ENCODE measurements around the gene HS6ST3. TPM values are rescaled to one million over a fixed set of nuclear protein-coding genes. Genes with fewer than 3 reads are reported as not detected.

Gene HS6ST3
- total RNA-seq, 2 experiments from 2014 or later = not detected

DNA sequence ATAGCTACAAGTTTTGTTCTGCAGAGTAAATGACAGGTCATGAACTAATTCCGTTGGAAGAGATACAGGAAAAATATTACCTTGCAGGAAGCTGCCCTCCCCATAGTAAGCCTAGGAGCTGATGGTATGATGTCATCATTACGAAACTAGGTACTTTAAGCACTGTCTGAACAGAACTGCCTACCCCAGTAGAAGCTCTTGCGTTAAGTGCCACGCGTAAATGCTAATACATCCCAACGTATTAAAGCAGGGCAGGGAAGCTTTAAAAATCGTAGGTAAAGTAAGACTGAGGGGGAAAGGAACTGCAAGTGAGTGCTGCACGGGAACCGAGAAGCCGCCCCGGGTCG, 37.3 kb upstream of the HS6ST3 start:
- POLR2A ChIA-PET = no interaction called here
- TF ChIP-seq, protein P1, sequence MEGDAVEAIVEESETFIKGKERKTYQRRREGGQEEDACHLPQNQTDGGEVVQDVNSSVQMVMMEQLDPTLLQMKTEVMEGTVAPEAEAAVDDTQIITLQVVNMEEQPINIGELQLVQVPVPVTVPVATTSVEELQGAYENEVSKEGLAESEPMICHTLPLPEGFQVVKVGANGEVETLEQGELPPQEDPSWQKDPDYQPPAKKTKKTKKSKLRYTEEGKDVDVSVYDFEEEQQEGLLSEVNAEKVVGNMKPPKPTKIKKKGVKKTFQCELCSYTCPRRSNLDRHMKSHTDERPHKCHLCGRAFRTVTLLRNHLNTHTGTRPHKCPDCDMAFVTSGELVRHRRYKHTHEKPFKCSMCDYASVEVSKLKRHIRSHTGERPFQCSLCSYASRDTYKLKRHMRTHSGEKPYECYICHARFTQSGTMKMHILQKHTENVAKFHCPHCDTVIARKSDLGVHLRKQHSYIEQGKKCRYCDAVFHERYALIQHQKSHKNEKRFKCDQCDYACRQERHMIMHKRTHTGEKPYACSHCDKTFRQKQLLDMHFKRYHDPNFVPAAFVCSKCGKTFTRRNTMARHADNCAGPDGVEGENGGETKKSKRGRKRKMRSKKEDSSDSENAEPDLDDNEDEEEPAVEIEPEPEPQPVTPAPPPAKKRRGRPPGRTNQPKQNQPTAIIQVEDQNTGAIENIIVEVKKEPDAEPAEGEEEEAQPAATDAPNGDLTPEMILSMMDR (IDR thresholded peaks at IDR 0.05) = no peak
- H3K4me1 Mint-ChIP-seq (ENCODE audit: low read depth) = peaks cover 4% of the 10 kb centered on the region
- CTCF ChIA-PET = no interaction called here
- H3K27ac Mint-ChIP-seq = no peak overlapping the region
- peaks cover 23% of the 10 kb centered on the region for H3K27me3 Mint-ChIP-seq
- peaks cover 3% of the 10 kb centered on the region for H3K9me3 Mint-ChIP-seq
- ATAC-seq = no peak
- no peaks in the 10 kb centered on the region for H3K36me3 Mint-ChIP-seq (ENCODE audit: low read depth)
- intact Hi-C loops (cut with micrococcal nuclease) = no loop called here
- H3K4me3 Mint-ChIP-seq = no peak overlapping the region
- no peak for DNase-seq

DNA sequence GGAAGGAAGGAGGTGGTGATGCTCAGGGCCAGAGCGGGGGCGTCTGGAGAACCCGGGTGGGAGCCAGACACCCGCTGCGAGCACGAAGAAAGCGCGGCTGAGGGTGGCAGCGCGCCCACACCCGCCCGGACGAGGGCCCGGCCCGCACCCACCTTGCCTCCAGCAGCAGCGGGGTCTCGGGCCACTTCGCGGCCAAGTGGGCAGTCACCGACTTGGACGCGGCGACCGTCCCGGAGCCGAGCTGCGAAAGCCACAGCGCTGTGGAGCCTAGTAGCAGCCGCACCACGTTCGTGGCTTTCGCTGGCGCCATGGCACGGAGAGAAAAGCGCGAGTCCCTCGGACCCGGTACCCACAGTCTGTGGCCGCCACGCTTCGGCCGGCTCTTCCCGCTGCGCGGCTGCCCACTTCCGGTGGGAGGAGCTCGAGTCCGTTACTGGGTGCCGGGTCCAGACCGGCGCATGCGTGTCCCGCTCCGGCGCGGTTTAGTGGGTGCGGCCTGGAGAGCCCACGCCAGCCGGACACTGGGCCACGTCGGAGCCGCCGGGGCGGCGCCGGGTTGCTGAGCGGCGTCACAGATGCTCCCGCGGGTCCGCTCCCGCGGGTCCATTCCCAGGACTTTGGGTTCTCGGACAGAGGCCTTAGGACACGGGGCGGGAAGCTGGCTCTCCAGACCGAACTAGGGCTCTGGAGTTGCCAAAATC, 36.8 kb upstream of the HS6ST3 start, which contains the start of gene UGGT2:
Gene UGGT2, minus strand, starts transcription at position 399 of the 701 bp plus-strand sequence. Its CDS starts 89 bp downstream, at position 310.
- no peaks in the 10 kb centered on the region for H3K36me3 Mint-ChIP-seq (ENCODE audit: low read depth)
- peaks cover 4% of the 10 kb centered on the region for H3K4me1 Mint-ChIP-seq (ENCODE audit: low read depth)
- H3K9me3 Mint-ChIP-seq = peaks cover 3% of the 10 kb centered on the region
- no peak within 1 kb of the TSS for H3K27ac Mint-ChIP-seq
- H3K4me3 Mint-ChIP-seq = no peak within 1 kb of the TSS
- ATAC-seq (no peak), DNase-seq (peak; percentile 8)
- TF ChIP-seq, protein P1 (IDR thresholded peaks at IDR 0.05) = no peak
- intact Hi-C loops (cut with micrococcal nuclease) = no loop called here
- POLR2A ChIA-PET = no interaction called here
- peaks cover 23% of the 10 kb centered on the region for H3K27me3 Mint-ChIP-seq
- CTCF ChIA-PET = no interaction called here

DNA sequence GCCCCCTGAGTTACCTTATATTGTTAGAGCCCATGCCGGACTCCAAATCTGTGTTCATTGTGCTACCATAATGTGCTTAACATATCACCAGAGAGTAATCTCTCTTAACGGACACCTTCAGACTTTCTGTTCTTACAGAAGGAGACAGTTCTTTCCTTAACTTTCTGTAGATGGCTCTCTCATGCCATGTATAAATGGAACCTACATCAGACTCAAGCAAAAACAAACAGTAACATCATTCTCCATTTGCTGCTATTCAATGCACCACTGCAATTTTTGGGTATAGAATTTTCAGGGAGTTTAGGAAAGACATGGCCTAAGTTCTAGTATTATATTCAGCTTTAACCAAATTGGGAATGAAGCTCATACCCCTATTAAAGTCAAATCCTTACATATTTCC, 24.1 kb upstream of the HS6ST3 start:
- POLR2A ChIA-PET = no interaction called here

DNA sequence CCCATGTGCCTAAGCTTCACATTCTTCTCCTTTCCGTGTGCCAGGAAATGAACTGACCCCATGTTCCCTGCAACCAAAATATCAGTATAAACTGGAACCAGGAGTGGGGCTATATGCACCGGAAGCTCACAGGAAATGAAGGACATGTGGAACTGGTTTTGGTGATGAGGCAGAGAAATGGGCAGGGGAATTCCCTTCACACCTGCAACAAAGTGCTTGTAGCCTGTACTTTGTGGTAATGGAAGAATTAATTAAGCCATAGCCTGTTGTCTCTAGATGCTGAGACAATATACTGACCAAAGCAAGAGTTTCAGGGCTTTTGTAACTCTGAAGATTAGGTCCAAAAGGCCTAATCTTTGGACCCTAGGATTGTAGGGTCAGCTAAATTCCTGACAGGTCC, 21.2 kb upstream of the HS6ST3 start:
- intact Hi-C loops (cut with micrococcal nuclease) = no loop called here
- no peak overlapping the region for H3K4me3 Mint-ChIP-seq

More for the DNA sequence above, 24.1 kb upstream of the HS6ST3 start:
- no peak for ATAC-seq
- no peak for DNase-seq
- TF ChIP-seq, protein P1 (IDR thresholded peaks at IDR 0.05) = no peak
- H3K9me3 Mint-ChIP-seq = peaks cover 2% of the 10 kb centered on the region
- H3K27me3 Mint-ChIP-seq = peaks cover 1% of the 10 kb centered on the region
- intact Hi-C loops (cut with micrococcal nuclease) = no loop called here
- no peak overlapping the region for H3K4me3 Mint-ChIP-seq
- CTCF ChIA-PET = no interaction called here
- no peak overlapping the region for H3K27ac Mint-ChIP-seq
- no peaks in the 10 kb centered on the region for H3K36me3 Mint-ChIP-seq (ENCODE audit: low read depth)
- H3K4me1 Mint-ChIP-seq (ENCODE audit: low read depth) = no peaks in the 10 kb centered on the region

DNA sequence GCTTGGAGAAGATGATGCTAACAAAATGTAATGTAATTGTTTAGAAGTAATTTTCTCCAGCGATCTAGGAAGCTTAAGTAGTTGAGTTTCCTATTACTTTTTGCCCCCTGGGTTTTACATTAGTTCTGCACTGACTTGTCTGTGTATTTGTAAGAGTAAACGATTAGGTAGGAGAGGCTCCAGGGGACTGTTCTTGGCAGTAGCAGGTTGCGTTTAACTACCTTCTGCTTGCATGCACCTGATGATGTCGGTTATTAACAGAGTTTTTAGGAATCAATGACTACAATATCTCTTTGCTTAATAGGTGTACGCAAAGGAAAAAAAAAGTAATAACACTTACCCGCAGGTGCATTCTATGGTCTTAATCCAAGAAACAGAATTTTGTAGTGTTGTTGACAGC, 18.4 kb upstream of the HS6ST3 start:
- TF ChIP-seq, protein P1 (IDR thresholded peaks at IDR 0.05) = no peak
- Mint-ChIP-seq H3K27ac (no peak overlapping the region), H3K4me1 (ENCODE audit: low read depth) (no peaks in the 10 kb centered on the region), H3K27me3 (peaks cover 1% of the 10 kb centered on the region), H3K4me3 (no peak overlapping the region), H3K9me3 (peaks cover 2% of the 10 kb centered on the region), H3K36me3 (ENCODE audit: low read depth) (no peaks in the 10 kb centered on the region)
- intact Hi-C loops (cut with micrococcal nuclease) = no loop called here
- ATAC-seq (no peak), DNase-seq (no peak)
- ChIA-PET POLR2A (no interaction called here), CTCF (no interaction called here)

More for the DNA sequence above, 21.2 kb upstream of the HS6ST3 start:
- no peaks in the 10 kb centered on the region for H3K36me3 Mint-ChIP-seq (ENCODE audit: low read depth)
- H3K27ac Mint-ChIP-seq = no peak overlapping the region
- ChIA-PET CTCF (no interaction called here), POLR2A (no interaction called here)
- H3K4me1 Mint-ChIP-seq (ENCODE audit: low read depth) = no peaks in the 10 kb centered on the region
- ATAC-seq (no peak), DNase-seq (no peak)
- TF ChIP-seq, protein P1 (IDR thresholded peaks at IDR 0.05) = no peak
- H3K9me3 Mint-ChIP-seq = peaks cover 2% of the 10 kb centered on the region
- peaks cover 1% of the 10 kb centered on the region for H3K27me3 Mint-ChIP-seq
